CD4-positive, alpha-beta T cell treated with Interleukin-6 at 100 ng/mL for 8 hours (primary cell): ENCODE data around the gene SMCO2.
"Not testable (repeated sequence)": the region's sequence is repeated elsewhere in the genome, so short reads cannot be mapped to it uniquely, and the experiment has no call there.

Experiments used
- DNase-seq: peaks from one replicate; pipeline ENCODE4 v3.0.0-alpha.2; 2020; ENCODE audit warnings: mixed read lengths, low spot score

The SMCO2 gene

DNA sequence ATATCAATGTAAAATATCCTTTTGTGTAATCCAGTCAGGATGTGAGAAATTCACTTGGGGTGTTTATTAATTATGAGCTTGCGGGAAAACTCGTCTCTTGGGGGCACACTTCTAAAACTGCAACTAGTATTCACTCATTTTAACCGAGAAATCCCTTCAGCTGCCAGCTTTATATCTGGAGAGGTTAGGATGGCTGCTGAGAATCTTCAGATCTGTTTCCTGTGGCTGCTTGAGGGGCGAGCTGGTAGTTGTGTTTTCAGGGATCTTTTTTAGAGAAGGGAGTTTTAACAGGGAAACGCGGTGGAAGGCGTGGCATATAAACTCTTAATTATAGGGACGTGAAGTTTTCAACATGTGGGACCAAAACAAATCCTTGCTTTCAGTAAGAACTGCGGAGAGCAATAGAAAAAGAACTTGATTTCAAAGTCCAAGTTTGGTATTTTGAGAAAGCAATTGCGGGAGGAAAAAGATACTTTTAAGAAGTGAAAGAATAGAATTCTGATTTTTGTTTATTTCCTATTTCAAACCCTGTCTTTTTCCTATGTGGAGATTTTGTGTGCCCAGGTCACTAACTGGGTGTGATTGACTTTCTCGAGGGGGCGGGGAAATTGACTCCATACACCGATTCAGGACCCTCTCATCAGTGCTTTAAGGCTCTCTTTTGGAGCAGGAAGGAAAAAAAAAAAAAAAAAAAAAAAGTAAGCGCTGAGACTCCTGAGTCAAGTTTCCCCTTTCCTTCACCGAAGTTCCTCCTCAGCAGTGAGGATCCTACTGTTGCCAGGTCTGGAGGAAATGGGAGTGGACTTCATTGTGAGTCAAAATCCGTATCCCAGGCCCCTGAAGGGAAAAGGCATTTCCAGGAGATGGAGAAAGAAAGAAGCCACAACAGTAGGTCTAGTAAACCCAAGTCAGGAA lies 78.6 kb downstream of the SMCO2 start:
- DNase-seq: no peak

DNA sequence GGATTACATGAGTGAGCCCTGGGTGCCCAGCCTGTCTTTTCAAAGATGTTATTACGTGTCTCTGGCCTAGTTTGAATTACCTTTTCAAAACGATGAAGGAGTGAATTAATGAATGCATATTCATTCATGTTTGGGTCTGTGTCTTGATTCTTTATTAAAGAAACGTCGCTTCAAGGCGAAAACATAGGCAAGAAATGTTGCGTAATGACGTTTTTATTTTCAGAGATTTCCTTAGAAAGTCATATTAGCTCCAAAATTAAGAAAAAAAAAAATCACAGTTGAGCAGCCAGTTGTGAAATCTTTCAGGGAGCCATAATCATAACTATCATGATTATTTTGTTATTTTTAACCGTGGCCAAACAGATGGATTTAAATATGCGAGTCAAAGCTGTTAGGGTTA lies 81.0 kb downstream of the SMCO2 start:
- no peak for DNase-seq

DNA sequence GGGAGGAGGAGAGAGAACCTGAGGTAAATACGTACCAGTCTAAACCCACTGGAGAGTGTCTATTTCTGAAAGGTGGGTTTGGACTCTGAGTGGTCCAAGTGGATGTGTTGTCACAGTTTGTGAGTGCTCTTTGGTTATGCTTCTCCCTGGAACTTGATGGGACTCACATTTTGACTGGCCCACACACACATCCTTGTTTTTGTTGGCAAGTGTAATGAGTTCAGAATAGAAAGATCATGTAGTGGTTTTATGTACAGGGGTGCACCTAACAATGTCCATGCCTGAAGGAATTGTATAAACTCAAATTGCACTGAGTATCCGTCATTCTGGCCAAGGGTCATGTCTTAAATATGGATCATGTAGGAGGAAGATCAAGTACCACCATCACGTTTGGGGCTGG lies 82.3 kb downstream of the SMCO2 start:
- DNase-seq: no peak

DNA sequence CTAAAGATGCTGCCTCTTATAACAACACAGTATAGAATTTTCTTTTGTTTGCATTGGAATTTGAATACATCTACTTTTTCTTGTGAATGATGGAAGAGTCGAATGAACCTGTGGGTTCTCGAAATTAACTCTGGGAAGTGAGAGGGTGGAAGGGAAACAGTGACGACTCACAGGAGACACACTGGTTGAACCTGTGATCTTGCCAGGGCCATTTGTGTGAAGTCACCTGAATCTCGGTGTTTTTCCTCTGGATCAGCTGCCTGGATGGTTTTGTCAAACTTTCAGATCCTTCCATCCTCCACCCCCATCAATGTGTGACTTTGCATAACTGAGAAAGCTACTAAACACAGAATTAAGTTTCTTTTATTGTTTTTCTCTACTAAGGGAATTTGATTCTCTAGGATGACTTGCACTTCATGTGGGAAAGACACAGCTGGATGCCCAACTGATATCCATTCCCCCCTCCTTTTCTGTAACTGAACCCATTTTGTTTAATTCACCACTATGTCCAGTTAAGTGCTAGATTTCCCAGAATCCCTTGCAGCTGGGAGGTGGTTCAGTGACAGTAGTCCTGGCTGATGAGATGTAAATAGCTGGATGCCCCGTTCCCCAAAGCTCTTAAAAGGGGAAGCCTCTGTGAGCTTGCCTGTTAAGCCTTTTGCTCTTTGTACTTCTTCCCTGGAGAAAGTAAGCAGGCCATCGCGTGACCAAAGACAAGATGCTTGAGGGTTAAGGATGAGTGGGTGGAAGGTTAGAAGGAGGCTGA lies 83.8 kb downstream of the SMCO2 start:
- DNase-seq: no peak

DNA sequence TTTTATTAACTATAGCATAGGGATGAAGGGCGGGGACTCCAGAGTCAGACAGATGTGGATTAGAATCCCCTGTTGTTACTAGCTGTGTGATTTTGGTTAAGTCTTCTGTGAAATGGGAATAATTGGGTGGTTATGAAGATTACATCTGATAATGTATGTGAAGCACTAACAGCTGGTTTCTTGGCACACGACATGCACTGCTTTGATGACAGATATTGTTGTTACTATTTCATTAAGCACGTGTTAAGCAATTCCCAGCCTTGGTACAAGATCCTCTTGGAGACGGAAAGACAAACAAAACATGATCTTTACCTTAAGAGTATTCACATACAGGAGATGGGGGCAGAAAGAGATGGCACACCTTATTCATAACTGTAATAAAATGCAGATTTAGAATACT lies 85.4 kb downstream of the SMCO2 start:
- no peak for DNase-seq

DNA sequence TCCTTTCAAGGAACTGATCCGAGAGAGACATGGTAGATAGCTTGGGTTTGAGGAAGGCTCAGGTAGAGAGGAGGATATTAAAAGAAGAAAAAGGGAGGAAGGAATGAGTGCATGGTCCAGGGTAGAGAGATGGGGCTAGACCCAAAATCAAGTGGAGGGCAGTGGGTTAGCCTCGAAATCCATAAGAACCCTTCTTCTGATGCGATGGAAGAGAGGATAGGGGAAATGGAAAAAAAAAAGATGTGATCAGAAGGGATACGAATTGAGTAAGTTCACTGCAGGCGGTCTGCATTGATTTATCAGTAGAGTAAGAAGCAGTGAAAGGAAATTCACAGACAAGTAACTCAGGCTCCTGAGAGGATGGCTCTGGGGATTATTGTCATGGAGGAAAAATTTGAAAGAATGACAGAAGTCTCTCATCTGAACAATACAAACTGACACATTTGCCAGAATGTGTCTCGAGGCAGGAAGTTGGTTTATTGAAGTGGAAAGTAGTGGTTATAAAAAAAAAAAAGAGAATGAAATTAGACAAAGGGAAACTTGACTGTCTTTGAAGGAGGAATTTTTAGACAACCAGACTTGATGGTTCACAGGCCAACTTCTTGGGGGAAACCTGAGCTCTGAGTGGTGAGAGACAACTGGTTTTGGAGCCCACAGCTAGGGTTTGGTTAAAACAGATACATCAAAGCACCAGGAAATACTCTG lies 87.7 kb downstream of the SMCO2 start:
- DNase-seq: peak; percentile 9

DNA sequence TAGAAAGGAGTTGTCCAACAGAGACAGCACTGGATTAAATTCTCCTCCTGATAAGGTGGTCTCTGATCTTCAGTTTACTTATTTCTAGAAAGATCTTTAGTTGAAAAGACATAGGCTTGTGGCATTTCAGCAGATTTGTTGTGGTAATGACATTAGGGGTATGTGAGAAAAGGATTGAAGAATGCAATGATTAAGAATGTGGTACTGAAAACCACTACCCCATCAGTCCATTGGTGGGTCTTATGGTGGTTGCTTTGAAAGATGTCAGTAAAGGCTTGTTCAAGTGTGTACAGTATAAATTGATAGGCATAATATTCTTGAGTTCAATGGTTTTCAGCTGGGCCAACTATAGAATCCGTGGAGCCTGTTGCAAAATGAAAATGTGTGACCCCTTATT lies 88.2 kb downstream of the SMCO2 start:
- no peak for DNase-seq

DNA sequence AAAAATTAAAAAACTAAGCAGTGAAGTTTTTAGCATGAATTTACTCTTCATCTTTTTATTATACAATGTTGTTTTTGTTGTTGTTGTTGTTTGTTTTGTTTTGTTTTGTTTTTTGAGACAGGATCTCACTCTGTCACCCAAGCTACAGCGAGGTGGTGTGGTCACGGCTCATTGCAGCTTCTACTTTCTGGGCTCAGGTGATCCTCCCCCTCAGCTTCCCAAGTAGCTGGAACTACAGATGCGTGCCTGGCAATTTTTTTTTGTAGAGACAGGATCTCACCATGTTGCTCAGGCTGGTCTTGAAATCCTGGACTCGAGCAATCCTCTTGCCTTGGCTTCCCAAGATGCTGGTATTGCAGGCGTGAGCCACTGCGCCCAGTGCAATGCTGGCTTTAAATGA lies 88.8 kb downstream of the SMCO2 start:
- no peak for DNase-seq

DNA sequence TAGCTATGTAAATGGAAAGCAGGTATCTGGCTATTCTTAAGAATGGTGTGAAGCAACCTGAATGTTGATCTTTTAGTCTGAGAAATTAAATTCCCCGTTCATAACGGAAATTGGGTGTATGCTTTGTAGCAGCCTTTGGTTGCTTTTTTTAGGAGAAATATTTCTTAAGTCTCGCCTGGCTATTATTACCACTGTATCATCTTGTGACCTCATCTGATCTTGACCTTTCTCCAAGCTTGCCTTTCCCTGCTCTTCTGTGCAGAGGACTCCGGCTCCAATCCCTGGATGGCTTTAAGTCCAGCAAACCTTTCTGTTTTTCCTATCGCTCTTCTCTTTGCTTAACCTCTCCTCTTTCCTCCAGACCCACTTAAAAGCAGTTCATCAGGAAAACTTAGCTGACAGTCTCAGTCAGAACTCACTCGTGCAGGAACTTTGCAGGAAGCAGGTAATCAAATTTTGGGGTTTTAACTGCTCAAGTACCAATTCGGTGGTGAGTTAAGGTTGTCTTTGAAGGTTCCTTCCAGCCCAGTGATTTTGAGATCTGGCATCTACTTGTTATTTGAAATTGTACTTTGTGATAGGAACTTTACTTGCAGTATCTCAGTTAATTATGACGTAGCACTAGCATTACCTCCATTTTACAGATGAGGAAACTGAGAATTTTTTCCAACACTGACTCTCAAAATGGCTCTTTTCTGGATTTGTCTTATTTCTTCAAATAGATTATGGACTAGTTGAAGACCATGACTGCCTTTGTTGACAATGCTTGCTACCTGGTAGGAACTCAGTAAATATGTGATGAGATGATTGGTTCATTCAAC lies 91.5 kb downstream of the SMCO2 start:
- DNase-seq: no peak

DNA sequence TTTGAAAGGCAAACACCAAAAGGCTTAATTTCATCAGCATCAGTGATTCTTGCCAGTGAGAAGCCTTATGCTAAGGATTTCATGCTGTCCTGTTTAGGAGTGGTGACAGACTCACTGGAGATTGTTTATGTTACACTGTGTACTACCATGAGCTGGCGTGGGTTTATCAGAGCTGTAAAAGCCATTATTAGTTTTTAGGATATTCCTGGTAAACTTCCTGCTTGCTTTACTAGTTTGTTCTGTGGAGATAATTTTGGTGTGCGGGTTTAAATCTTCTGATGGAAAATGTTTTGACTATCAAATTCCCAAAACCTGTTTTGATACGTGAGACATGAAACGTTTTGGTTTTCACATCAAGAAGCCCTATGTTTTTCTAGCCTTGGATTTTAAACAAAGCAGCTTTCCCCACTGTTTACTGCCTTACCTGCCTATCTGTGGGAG lies 92.7 kb downstream of the SMCO2 start:
- no peak for DNase-seq

DNA sequence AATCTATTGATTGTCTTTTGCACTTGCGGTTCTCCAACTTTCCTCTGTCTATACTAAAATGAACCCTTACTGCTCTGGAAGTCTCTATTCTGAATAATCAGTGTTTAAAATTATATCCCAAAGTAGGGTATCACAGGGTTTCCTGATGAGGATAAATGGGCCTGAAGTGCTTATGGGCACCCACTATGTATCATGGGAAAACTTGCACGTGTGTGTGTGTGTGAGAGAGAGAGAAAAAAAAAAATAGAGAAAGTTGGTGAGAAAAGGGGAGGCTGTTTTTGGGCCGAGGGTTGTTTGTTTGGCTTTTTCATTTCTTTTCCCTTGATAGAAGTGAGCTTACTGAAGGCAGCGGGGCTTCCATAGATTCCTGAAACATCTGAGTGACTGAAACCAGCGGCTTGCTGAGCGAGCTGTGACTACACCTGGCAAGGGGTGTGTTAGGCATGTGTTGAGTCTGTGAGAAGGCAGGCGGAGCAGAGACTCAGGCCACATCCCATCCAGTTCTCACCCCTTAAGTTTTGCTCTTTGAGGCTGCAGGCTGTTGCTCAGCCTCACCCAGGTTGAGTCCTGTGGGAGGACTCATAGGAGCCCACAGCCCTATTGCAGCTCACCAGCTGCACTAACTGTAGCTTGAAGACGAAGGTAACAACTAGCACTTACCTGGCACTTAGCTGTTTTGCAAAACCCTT lies 94.6 kb downstream of the SMCO2 start:
- no peak for DNase-seq

DNA sequence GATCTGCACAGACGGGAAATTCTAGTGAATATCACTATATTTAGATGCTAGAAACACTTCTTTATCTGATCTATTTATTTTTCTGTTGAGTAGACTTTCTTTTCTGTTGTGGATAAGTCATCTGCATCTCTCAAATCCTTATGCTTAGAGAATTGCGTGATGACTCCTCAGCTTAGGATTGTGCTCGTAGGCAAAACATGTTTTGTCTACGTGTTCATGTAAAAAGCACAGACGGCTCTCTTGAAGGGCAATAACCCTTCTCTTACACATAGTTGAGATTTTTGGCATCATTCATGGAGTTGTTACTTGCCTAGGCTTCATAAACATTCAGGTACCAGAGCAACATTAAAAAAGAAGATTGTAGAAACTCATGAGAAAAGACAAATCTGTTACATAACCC lies 96.1 kb downstream of the SMCO2 start:
- no peak for DNase-seq

DNA sequence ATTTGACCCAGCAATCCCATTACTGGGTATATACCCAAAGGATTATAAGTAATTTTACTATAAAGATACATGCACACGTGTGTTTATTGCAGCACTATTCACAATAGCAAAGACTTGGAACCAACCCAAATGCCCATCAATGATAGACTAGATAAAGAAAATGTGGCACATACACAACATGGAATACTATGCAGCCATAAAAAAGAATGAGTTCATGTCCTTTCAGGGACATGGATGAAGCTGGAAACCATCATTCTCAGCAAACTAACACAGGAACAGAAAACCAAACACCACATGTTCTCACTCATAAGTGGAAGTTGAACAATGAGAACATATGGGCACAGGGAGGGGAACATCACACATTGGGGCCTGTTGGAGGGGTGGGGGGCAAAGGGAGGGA lies 98.3 kb downstream of the SMCO2 start:
- not testable (repeated sequence) for DNase-seq

DNA sequence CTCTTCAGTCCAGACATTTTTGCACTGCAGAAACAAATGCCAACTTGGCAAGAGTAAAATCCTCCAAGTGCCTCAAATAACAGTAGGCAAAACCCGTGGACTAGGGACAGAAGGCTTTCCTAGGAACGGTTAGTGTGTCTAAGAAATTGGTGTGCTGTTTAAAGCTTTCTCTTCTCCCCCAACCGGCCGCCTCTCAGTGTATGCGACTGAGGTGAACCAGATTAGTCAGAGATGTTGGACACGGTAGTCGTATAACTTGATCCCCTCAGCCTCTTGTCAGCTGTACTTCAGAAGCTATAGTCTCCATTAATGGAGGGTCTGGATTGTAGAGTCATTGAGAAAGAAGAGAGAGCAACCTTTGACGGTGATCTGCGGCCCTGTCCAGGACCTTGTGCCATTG lies 99.1 kb downstream of the SMCO2 start:
- DNase-seq: no peak

DNA sequence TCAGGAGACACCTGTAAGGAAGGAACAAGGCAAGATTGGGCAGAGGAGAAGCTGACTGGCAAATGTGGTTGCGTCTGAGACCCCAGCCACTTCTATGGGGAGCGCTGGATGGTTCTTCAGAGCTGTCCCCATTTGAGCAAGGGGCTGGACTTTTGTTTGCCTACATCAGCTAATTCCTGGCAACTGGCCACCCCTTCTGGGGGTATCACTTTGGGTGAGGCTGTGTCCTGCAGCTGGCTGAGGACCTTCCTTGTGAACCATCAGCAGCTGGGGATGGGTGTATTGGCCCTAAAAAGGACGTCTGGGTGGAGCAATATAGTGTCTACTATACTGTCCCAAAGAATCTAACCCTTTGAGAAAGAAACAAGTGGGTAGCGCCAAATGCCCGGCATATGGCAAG lies 101.1 kb downstream of the SMCO2 start:
- no peak for DNase-seq

DNA sequence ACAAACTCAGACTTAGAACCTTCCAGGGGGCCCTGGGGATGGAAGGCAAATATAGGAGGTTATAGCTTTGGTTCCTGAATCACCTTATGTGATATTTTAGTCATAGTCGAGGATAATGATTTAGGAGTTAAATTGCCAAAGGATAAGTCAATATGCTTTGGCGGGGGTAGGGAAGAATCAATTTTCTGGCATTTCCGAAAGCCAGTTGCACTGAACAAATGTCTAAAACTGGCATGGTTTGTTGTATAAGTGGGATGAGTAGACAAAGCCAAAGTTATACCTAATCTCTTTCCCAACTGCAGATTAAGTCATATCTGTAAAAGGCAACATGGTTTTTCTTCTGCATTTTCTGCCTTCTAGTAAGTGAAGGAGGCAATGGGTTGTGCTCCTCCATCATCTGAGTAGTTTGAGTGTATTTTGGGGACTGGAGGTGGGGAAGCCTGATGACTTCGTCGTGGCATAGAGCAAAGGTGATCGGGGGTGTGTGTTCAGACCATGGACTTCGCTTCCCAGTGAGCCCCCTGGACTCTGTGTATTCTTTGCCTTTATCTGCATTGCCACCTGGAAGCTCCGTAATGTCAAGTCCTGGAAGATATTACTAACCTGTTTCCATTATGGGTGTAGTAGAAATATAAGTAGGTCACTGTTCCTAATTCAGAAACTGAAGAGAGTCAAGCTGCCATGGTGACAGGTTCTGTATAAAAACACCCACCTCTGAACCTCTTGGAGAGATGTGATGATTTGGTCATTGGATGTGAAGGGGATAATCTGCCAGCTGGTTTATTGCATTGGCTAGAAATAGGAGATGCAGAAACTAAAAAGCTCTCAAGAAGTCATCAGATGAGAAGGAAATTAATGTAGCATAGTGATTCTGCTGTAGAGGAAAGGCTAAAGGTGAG lies 102.0 kb downstream of the SMCO2 start:
- DNase-seq: no peak

DNA sequence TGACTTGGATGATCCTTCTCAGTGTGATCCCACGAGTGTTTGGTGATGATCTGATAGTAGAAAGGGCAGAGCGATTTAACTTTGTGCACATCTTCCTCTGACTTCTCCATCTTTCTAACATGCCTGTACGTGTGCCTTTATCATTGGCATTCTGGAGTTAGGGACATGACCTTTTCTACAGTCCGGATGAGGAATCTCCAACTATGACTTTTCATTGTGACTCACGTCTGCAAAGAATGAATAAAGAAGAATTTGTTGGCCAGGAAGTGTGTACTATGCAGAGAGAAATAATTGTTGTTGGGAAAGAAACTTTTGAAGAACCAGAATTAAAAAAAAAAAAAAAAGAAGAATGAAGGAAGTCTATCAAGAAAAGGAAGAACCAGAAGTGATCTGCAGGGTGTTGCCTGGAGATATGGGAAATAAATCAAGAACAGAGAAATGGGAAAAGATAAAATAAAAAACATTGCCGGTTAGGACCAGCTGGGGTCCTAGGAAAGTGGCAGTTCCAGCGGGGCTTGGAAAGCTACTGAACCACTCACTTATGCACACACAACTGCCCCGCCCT lies 102.8 kb downstream of the SMCO2 start:
- DNase-seq: no peak

DNA sequence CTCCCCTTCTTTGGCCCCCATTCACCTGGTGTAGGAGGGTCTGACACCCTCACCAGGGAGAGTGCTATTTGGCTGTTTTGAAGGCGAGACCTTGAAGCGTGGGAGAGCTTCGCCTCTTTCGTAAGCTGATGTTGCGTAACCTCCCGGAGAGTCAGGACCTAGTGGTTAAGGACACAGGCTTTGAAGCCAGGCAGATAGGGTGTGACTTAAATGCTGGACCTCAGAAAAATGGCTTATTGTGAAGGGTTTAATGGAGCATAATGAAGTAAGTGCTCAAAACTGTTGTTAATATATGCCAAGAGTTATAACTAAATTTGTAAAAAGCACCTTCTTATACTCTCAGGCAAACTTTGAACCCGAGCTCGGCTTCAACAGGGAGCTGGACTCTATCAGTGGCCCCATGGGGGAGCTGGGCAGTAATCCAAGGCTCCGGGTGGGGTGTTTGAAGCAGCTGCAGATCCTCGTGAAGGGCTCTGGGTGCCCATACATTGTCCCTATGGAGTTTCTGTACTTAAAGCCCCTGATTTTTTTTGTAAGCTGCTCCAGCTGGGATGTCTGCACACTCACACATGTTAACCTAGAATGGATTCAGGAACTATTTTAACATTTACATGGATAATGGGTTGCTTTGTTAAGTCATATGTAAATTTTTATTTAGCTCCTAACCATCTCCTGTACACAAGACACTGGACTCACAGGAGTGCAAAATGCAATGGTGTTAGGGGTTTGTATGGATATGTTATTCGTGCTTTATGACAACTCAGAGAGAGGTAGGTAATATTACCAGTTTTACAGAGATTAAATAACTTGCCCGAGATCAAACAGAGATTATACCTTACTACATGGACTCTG lies 103.5 kb downstream of the SMCO2 start:
- DNase-seq: no peak

DNA sequence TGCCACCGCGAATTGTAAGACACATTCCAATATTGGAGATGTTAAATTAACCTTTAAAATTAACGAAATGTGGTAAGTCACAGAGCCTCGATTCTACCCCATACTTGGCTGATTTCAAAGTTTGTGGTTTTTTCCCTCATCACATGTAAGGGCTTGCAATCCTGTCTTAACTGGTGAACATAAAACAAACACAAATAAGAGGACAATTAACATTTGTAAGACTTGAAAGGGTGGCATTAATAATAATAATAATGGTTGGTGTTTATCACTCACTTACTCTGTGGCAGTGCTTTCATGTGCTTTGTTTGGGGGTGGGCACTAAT lies 104.1 kb downstream of the SMCO2 start:
- DNase-seq: no peak
